GM12874 (cell line): Measurements from ENCODE around the gene DNAJC5G.
A peak's percentile ranks its signal among the peaks of the same experiment; 100 is the strongest.

ENCODE experiments used
- CTCF ChIP-seq: IDR thresholded peaks from 2 replicates; pipeline ENCODE4 v1.5.1; 2011; ENCODE audit warnings: low read depth, mild to moderate bottlenecking, control low read depth, low read length, moderate library complexity; ENCODE audit not compliant: insufficient read depth

DNAJC5G gene

GRCh38 chr2:27245626-27246025 lies 29.6 kb upstream of the DNAJC5G start:
- TF ChIP-seq CTCF = no peak

GRCh38 chr2:27247893-27248292 lies 27.3 kb upstream of the DNAJC5G start:
- TF ChIP-seq CTCF = no peak

- TF ChIP-seq CTCF = no peak
Observed at GRCh38 chr2:27249159-27249890, 25.9 kb upstream of the DNAJC5G start.

GRCh38 chr2:27249891-27250651 lies 25.2 kb upstream of the DNAJC5G start:
- peak; percentile 77 for TF ChIP-seq CTCF

- no peak for TF ChIP-seq CTCF
Observed at GRCh38 chr2:27250652-27251379, 24.4 kb upstream of the DNAJC5G start.

- no peak for TF ChIP-seq CTCF
Observed at GRCh38 chr2:27251766-27252165, 23.5 kb upstream of the DNAJC5G start.

GRCh38 chr2:27255187-27255586 lies 20.0 kb upstream of the DNAJC5G start:
- no peak for TF ChIP-seq CTCF
